OCI-LY1 (cell line): ENCODE data around the gene ARRDC2.
"Not testable (repeated sequence)": the region's sequence is repeated elsewhere in the genome, so short reads cannot be mapped to it uniquely, and the experiment has no call there.

Source experiments
- H2AFZ ChIP-seq: fragments of 200-600 bp; sonication (generic), shearing (Covaris generic); 2 replicates; pipeline ENCODE4 v1.6.0; 2014; ENCODE audit warnings: antibody characterized with exemption, mild to moderate bottlenecking, low read length
- H3F3A ChIP-seq: fragments of 200-600 bp; sonication (generic), shearing (Covaris generic); 2 replicates; pipeline ENCODE4 v1.6.0; 2014; ENCODE audit warnings: mild to moderate bottlenecking, antibody characterized with exemption, low read length, moderate library complexity; ENCODE audit not compliant: insufficient read depth
- H3K27ac ChIP-seq: fragments of 200-600 bp; sonication (generic); 2 replicates; pipeline ENCODE4 v1.5.1; 2014; ENCODE audit warnings: low read length, mixed run types, mild to moderate bottlenecking, low read depth; ENCODE audit not compliant: poor library complexity, severe bottlenecking
- H3K27me3 ChIP-seq: fragments of 200-600 bp; sonication (generic); 2 replicates; pipeline ENCODE4 v1.6.0; 2014; ENCODE audit warnings: antibody characterized with exemption, mild to moderate bottlenecking, low read length, moderate library complexity; ENCODE audit not compliant: insufficient read depth
- H3K36me3 ChIP-seq: fragments of 200-600 bp; sonication (generic); 2 replicates; pipeline ENCODE4 v1.6.1; 2014; ENCODE audit warnings: mild to moderate bottlenecking, antibody characterized with exemption, low read length, moderate library complexity, mixed read lengths; ENCODE audit not compliant: insufficient read depth
- H3K4me1 ChIP-seq: fragments of 200-600 bp; sonication (generic); 2 replicates; pipeline ENCODE4 v1.5.1; 2014; ENCODE audit warnings: mild to moderate bottlenecking, low read length, moderate library complexity; ENCODE audit not compliant: insufficient read depth, severe bottlenecking
- H3K4me2 ChIP-seq: fragments of 200-600 bp; sonication (generic), shearing (Covaris generic); 2 replicates; pipeline ENCODE4 v1.6.1; 2014; ENCODE audit warnings: low read length
- H3K4me3 ChIP-seq: fragments of 200-600 bp; sonication (generic); 2 replicates; pipeline ENCODE4 v1.5.1; 2014; ENCODE audit warnings: low read length, low read depth, mild to moderate bottlenecking, mixed read lengths; ENCODE audit not compliant: poor library complexity, severe bottlenecking
- H3K79me2 ChIP-seq: fragments of 200-600 bp; shearing (Covaris generic); 2 replicates; pipeline ENCODE4 v1.6.1; 2016; ENCODE audit warnings: mixed run types, low read length, mixed read lengths; ENCODE audit not compliant: insufficient read depth
- H3K9ac ChIP-seq: fragments of 200-600 bp; sonication (generic), shearing (Covaris generic); 2 replicates; pipeline ENCODE4 v1.6.1; 2014; ENCODE audit warnings: mild to moderate bottlenecking, low read length, mixed read lengths
- H3K9me2 ChIP-seq: fragments of 200-600 bp; sonication (generic), shearing (Covaris generic); 2 replicates; pipeline ENCODE4 v1.6.1; 2014; ENCODE audit warnings: low read depth, mild to moderate bottlenecking, low read length, mixed read lengths
- H3K9me3 ChIP-seq: fragments of 200-600 bp; shearing (Covaris generic); 2 replicates; pipeline ENCODE4 v1.6.1; 2014; ENCODE audit warnings: low read length, mixed read lengths
- H4K20me1 ChIP-seq: fragments of 200-600 bp; sonication (generic), shearing (Covaris generic); 2 replicates; pipeline ENCODE4 v1.6.0; 2016; ENCODE audit warnings: mild to moderate bottlenecking, low read length; ENCODE audit not compliant: insufficient read depth
- CTCF ChIP-seq: fragments of 200-600 bp; sonication (generic), shearing (Covaris generic); IDR thresholded peaks from 2 replicates; pipeline ENCODE4 v1.5.1; 2017; ENCODE audit warnings: mild to moderate bottlenecking, antibody characterized with exemption, low read length, moderate library complexity, mixed read lengths
- EZH2 ChIP-seq: fragments of 200-600 bp; sonication (generic), shearing (Covaris generic); IDR thresholded peaks from 2 replicates; pipeline ENCODE4 v1.8.0; 2017; ENCODE audit warnings: borderline replicate concordance, mixed run types, mild to moderate bottlenecking, antibody characterized with exemption, low read length, moderate library complexity, mixed read lengths

The ARRDC2 gene

GRCh38 chr19:17982430-17982829, 25.5 kb upstream of the ARRDC2 start:
- Histone ChIP-seq H2AFZ (no peak overlapping the region), H3K9me2 (no peaks in the 10 kb centered on the region), H3K4me2 (no peak overlapping the region), H4K20me1 (no peaks in the 10 kb centered on the region), H3K4me1 (peaks cover 7% of the 10 kb centered on the region), H3K79me2 (no peaks in the 10 kb centered on the region), H3F3A (no peaks in the 10 kb centered on the region), H3K27ac (no peak overlapping the region), H3K4me3 (no peak overlapping the region), H3K27me3 (0 out of 2 replicates have a peak, but pooled peaks cover 7% of the 10 kb centered on the region), H3K36me3 (no peaks in the 10 kb centered on the region), H3K9ac (no peak overlapping the region), H3K9me3 (no peaks in the 10 kb centered on the region)
- TF ChIP-seq EZH2 (no peak), CTCF (no peak)

- Histone ChIP-seq H3K36me3 (no peaks in the 10 kb centered on the region), H3K9me3 (no peaks in the 10 kb centered on the region), H3F3A (no peaks in the 10 kb centered on the region), H3K27ac (no peak overlapping the region), H3K4me1 (no peaks in the 10 kb centered on the region), H3K79me2 (no peaks in the 10 kb centered on the region), H3K4me2 (no peak overlapping the region), H3K9me2 (no peaks in the 10 kb centered on the region), H4K20me1 (no peaks in the 10 kb centered on the region), H3K4me3 (no peak overlapping the region), H3K27me3 (0 out of 2 replicates have a peak, but pooled peaks cover 7% of the 10 kb centered on the region), H2AFZ (no peak overlapping the region), H3K9ac (no peak overlapping the region)
- TF ChIP-seq CTCF (no peak), EZH2 (no peak)
Measured at GRCh38 chr19:17985037-17985818, 22.7 kb upstream of the ARRDC2 start.

- H3K4me3 ChIP-seq, result not testable (repeated sequence)
Measured at GRCh38 chr19:17986569-17986968, 21.4 kb upstream of the ARRDC2 start.

GRCh38 chr19:17988161-17988560, 19.8 kb upstream of the ARRDC2 start:
- H3F3A ChIP-seq, result no peaks in the 10 kb centered on the region
- H3K36me3 ChIP-seq, result no peaks in the 10 kb centered on the region
- 0 out of 2 replicates have a peak, but pooled peaks cover 4% of the 10 kb centered on the region for H3K27me3 ChIP-seq
- H3K27ac ChIP-seq, result no peak overlapping the region
- no peak for TF ChIP-seq EZH2
- TF ChIP-seq CTCF, result no peak
- H3K9me3 ChIP-seq, result no peaks in the 10 kb centered on the region
- no peak overlapping the region for H3K9ac ChIP-seq
- H3K4me2 ChIP-seq, result no peak overlapping the region
- H3K79me2 ChIP-seq, result no peaks in the 10 kb centered on the region
- no peaks in the 10 kb centered on the region for H3K9me2 ChIP-seq
- H3K4me1 ChIP-seq, result no peaks in the 10 kb centered on the region
- no peak overlapping the region for H3K4me3 ChIP-seq
- no peaks in the 10 kb centered on the region for H4K20me1 ChIP-seq
- H2AFZ ChIP-seq, result no peak overlapping the region

More at GRCh38 chr19:17986569-17986968, 21.4 kb upstream of the ARRDC2 start:
- H3K4me1 ChIP-seq, H3K9me3 ChIP-seq, H3K36me3 ChIP-seq, H3K79me2 ChIP-seq, H4K20me1 ChIP-seq, H3F3A ChIP-seq, H3K27ac ChIP-seq, H3K4me2 ChIP-seq, H3K9me2 ChIP-seq, H3K27me3 ChIP-seq, H3K9ac ChIP-seq, H2AFZ ChIP-seq: not testable (repeated sequence)
